ENCODE data around the gene PFKFB2. TPM values are rescaled to one million over a fixed set of nuclear protein-coding genes. Genes with fewer than 3 reads are reported as not detected.
A peak's percentile ranks its signal among the peaks of the same experiment; 100 is the strongest.

Gene PFKFB2
- total RNA-seq, 1 experiment from 2014 or later: 28.0 TPM

- no TSS peak for BruUV-seq (replicated peaks)
- no peak for TF ChIP-seq EZH2 (IDR thresholded peaks at IDR 0.05; ENCODE audit: low read depth)
- TF ChIP-seq CTCF (conservative IDR thresholded peaks at IDR 0.05): no peak
- H3K4me2 ChIP-seq: peak overlapping the region; percentile 86
- POLR2A ChIA-PET (ENCODE audit: unreplicated experiment): interaction anchor here (0.6 to 3.1 kb wide), 3 partner anchors 17 to 379 kb away, joined by 6 to 14 read pairs (median 7); partner anchors contain the start of gene C1orf116
- no peaks in the 10 kb centered on the region for H3K9me3 ChIP-seq (ENCODE audit: insufficient read depth, low read depth)
- H3K79me2 ChIP-seq (ENCODE audit: low read depth): peaks cover 76% of the 10 kb centered on the region
- H3K4me3 ChIP-seq: peak overlapping the region; percentile 93
- H2AFZ ChIP-seq: no peak overlapping the region
- intact Hi-C loops (cut with micrococcal nuclease; ENCODE audit: unreplicated experiment): no loop called here
- H3K27ac ChIP-seq: no peak overlapping the region
- 0 out of 2 replicates have a peak, but pooled peaks cover 9% of the 10 kb centered on the region for H4K20me1 ChIP-seq (ENCODE audit: insufficient read depth)
- DNase-seq: no peak
- peaks cover 31% of the 10 kb centered on the region for H3F3A ChIP-seq (ENCODE audit: insufficient read depth, low read depth)
- H3K4me1 ChIP-seq (replicated peaks; ENCODE audit: insufficient read depth): peaks cover 58% of the 10 kb centered on the region
- CTCF ChIA-PET: interaction anchor here (0.8 kb wide), 1 partner anchor 16 kb away, joined by 3 read pairs; the partner anchor contains the start of gene C1orf116
- H3K9me2 ChIP-seq (ENCODE audit: insufficient read depth): no peaks in the 10 kb centered on the region
- no peaks in the 10 kb centered on the region for H3K27me3 ChIP-seq (ENCODE audit: insufficient read depth, low read depth)
- H3K36me3 ChIP-seq (ENCODE audit: low read depth): peaks cover 49% of the 10 kb centered on the region
Observed at GRCh38 chr1:207049054-207049453, 4.0 kb upstream of the PFKFB2 start.

- Histone ChIP-seq H3K27ac (peak overlapping the region; percentile 92), H3K9me3 (ENCODE audit: insufficient read depth, low read depth) (no peaks in the 10 kb centered on the region), H4K20me1 (ENCODE audit: insufficient read depth) (0 out of 2 replicates have a peak, but pooled peaks cover 9% of the 10 kb centered on the region), H3F3A (ENCODE audit: insufficient read depth, low read depth) (peaks cover 35% of the 10 kb centered on the region), H3K79me2 (ENCODE audit: low read depth) (peaks cover 72% of the 10 kb centered on the region), H2AFZ (no peak overlapping the region), H3K4me3 (peak overlapping the region; percentile 93), H3K9me2 (ENCODE audit: insufficient read depth) (no peaks in the 10 kb centered on the region), H3K4me1 (replicated peaks; ENCODE audit: insufficient read depth) (peaks cover 58% of the 10 kb centered on the region), H3K36me3 (ENCODE audit: low read depth) (peaks cover 47% of the 10 kb centered on the region), H3K27me3 (ENCODE audit: insufficient read depth, low read depth) (no peaks in the 10 kb centered on the region), H3K4me2 (peak overlapping the region; percentile 86)
- DNase-seq: no peak
- TF ChIP-seq EZH2 (IDR thresholded peaks at IDR 0.05; ENCODE audit: low read depth): no peak
- no peak for TF ChIP-seq CTCF (conservative IDR thresholded peaks at IDR 0.05)
- CTCF ChIA-PET: interaction anchor here (0.9 to 1.2 kb wide), 3 partner anchors 17 to 28 kb away, joined by 4 to 6 read pairs (median 5); partner anchors contain the start of gene C1orf116
- BruUV-seq (replicated peaks): no TSS peak
- intact Hi-C loops (cut with micrococcal nuclease; ENCODE audit: unreplicated experiment): no loop called here
- POLR2A ChIA-PET (ENCODE audit: unreplicated experiment): interaction anchor here (0.5 to 3.1 kb wide), 6 partner anchors 17 to 425 kb away, joined by 3 to 15 read pairs (median 8); partner anchors contain the start of gene C1orf116
Observed at GRCh38 chr1:207049514-207049913, 3.6 kb upstream of the PFKFB2 start.

GRCh38 chr1:207049974-207050391 is 3.1 kb upstream of the PFKFB2 start:
- Histone ChIP-seq H3F3A (ENCODE audit: insufficient read depth, low read depth) (peaks cover 36% of the 10 kb centered on the region), H3K36me3 (ENCODE audit: low read depth) (peaks cover 45% of the 10 kb centered on the region), H3K27me3 (ENCODE audit: insufficient read depth, low read depth) (no peaks in the 10 kb centered on the region), H3K9me3 (ENCODE audit: insufficient read depth, low read depth) (no peaks in the 10 kb centered on the region), H2AFZ (peak overlapping the region; percentile 85; the same call in 1 of the 2 replicates), H3K27ac (peak overlapping the region; percentile 92), H3K4me1 (replicated peaks; ENCODE audit: insufficient read depth) (peaks cover 58% of the 10 kb centered on the region), H3K4me2 (peak overlapping the region; percentile 86), H3K9me2 (ENCODE audit: insufficient read depth) (no peaks in the 10 kb centered on the region), H3K79me2 (ENCODE audit: low read depth) (peaks cover 67% of the 10 kb centered on the region), H4K20me1 (ENCODE audit: insufficient read depth) (0 out of 2 replicates have a peak, but pooled peaks cover 9% of the 10 kb centered on the region), H3K4me3 (peak overlapping the region; percentile 93)
- CTCF ChIA-PET: interaction anchor here (0.9 to 1.2 kb wide), 3 partner anchors 17 to 28 kb away, joined by 4 to 6 read pairs (median 5); partner anchors contain the start of gene C1orf116
- DNase-seq: no peak
- intact Hi-C loops (cut with micrococcal nuclease; ENCODE audit: unreplicated experiment): loop anchor here (1.0 to 10.0 kb wide), 4 partner anchors 23 to 702 kb away; partner anchors contain the start of genes CD46 and DYRK3
- no TSS peak for BruUV-seq (replicated peaks)
- TF ChIP-seq EZH2 (IDR thresholded peaks at IDR 0.05; ENCODE audit: low read depth) (no peak), CTCF (conservative IDR thresholded peaks at IDR 0.05) (peak; percentile 89)
- POLR2A ChIA-PET (ENCODE audit: unreplicated experiment): interaction anchor here (0.5 to 3.1 kb wide), 6 partner anchors 18 to 426 kb away, joined by 3 to 15 read pairs (median 8); partner anchors contain the start of gene C1orf116
